ENCODE results near the gene MYCL.

DNA sequence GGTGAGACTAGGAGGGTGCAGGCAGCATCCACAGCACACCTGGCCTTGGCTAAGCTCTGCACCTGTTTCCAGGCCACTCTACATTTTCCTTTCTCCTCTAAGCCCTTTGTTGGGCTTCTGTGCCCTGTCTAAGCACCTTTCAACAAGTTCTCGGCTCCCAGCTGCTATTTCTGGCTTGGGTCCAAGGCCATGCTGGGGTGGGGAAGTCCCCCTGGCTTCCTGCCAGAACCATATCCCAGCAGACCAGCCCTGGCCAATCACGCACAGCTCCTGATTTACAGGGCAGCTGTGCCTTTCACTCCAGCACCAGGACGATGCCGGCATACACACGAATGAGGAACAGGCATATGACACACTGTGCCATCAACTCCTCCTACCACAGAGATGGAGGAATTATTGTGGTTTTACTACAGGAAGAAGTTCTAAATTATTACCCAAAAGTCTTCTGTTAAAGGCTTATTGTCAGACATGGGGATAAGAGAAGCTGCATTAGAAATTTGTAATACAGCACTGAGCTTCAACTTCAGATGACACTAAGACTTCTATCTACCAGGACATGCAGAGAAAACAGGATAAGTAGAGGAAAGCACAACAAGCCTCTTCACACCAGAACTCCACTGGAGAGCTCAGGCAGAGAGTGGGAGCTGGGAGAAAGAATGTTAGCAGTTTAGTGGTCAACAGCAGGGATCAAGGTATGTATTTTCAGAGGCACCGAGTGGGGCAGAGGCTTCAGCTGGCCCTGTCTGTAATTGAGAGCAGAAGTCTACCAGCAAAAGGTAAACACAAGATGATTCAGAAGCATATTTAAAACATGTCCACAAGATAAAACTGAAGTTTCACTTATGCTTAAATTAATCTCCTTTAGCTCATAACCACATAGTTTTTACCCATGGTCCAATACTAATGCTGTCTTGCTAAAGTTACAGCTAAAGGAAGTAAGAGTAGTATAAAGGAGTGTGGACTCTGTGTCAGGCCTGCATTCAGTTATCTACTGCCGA is 55.8 kb downstream of the MYCL start:
- TF ChIP-seq, protein P1, sequence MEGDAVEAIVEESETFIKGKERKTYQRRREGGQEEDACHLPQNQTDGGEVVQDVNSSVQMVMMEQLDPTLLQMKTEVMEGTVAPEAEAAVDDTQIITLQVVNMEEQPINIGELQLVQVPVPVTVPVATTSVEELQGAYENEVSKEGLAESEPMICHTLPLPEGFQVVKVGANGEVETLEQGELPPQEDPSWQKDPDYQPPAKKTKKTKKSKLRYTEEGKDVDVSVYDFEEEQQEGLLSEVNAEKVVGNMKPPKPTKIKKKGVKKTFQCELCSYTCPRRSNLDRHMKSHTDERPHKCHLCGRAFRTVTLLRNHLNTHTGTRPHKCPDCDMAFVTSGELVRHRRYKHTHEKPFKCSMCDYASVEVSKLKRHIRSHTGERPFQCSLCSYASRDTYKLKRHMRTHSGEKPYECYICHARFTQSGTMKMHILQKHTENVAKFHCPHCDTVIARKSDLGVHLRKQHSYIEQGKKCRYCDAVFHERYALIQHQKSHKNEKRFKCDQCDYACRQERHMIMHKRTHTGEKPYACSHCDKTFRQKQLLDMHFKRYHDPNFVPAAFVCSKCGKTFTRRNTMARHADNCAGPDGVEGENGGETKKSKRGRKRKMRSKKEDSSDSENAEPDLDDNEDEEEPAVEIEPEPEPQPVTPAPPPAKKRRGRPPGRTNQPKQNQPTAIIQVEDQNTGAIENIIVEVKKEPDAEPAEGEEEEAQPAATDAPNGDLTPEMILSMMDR (IDR thresholded peaks at IDR 0.05; ENCODE audit: insufficient read depth, low read length, poor library complexity, severe bottlenecking): no peak
- TF ChIP-seq EZH2phosphoT487 (conservative IDR thresholded peaks at IDR 0.05; ENCODE audit: low read length): no peak

Data from SU-DHL-6 (cell line).